ENCODE data around the gene LRTM1. TPM values are rescaled to one million over a fixed set of nuclear protein-coding genes. Genes with fewer than 3 reads are reported as not detected.

The LRTM1 gene
- not detected for total RNA-seq

- Mint-ChIP-seq H3K27me3 (ENCODE audit: low read depth) (no peaks in the 10 kb centered on the region), H3K36me3 (ENCODE audit: insufficient read depth in 2 of 2) (no peaks in the 10 kb centered on the region), H3K4me3 (no peak within 1 kb of the TSS), H3K9me3 (peaks cover 0 to 1% of the 10 kb centered on the region in 2 donors), H3K27ac (no peak within 1 kb of the TSS), H3K4me1 (ENCODE audit: low read depth) (no peaks in the 10 kb centered on the region)
- no peak for DNase-seq
- no peak for ATAC-seq (replicated peaks in 1 of 2)
Observed at GRCh38 chr3:54928046-54928770, at the start of gene LRTM1. TSS of gene LRTM1 (minus strand) at chr3:54928059. CDS start at chr3:54927911, 148 bp downstream.

GRCh38 chr3:54977439-54977838 lies 49.6 kb upstream of the LRTM1 start:
- H3K4me1 Mint-ChIP-seq (ENCODE audit: low read depth): no peaks in the 10 kb centered on the region
- no peak for ATAC-seq (replicated peaks in 1 of 2)

GRCh38 chr3:54970895-54971294 lies 43.0 kb upstream of the LRTM1 start:
- Mint-ChIP-seq H3K4me3 (no peak overlapping the region), H3K27me3 (ENCODE audit: low read depth) (no peaks in the 10 kb centered on the region), H3K27ac (no peak overlapping the region), H3K9me3 (peaks cover 2 to 4% of the 10 kb centered on the region in 2 donors), H3K36me3 (ENCODE audit: insufficient read depth in 2 of 2) (peaks cover 0 to 1% of the 10 kb centered on the region in 2 donors), H3K4me1 (ENCODE audit: low read depth) (no peaks in the 10 kb centered on the region)
- DNase-seq (no peak), ATAC-seq (replicated peaks in 1 of 2) (no peak)

More at GRCh38 chr3:54977439-54977838, 49.6 kb upstream of the LRTM1 start:
- peaks cover 4 to 7% of the 10 kb centered on the region in 2 donors for H3K9me3 Mint-ChIP-seq
- peaks cover 0 to 1% of the 10 kb centered on the region in 2 donors for H3K36me3 Mint-ChIP-seq (ENCODE audit: insufficient read depth in 2 of 2)
- DNase-seq: no peak
- no peak overlapping the region for H3K4me3 Mint-ChIP-seq
- no peak overlapping the region for H3K27ac Mint-ChIP-seq
- H3K27me3 Mint-ChIP-seq (ENCODE audit: low read depth): no peaks in the 10 kb centered on the region

GRCh38 chr3:54969652-54970051 lies 41.8 kb upstream of the LRTM1 start:
- peaks cover 2 to 4% of the 10 kb centered on the region in 2 donors for H3K9me3 Mint-ChIP-seq
- peaks cover 0 to 1% of the 10 kb centered on the region in 2 donors for H3K36me3 Mint-ChIP-seq (ENCODE audit: insufficient read depth in 2 of 2)
- H3K27me3 Mint-ChIP-seq (ENCODE audit: low read depth): no peaks in the 10 kb centered on the region
- DNase-seq (no peak), ATAC-seq (replicated peaks in 1 of 2) (no peak)
- no peak overlapping the region for H3K4me3 Mint-ChIP-seq
- H3K27ac Mint-ChIP-seq: no peak overlapping the region
- H3K4me1 Mint-ChIP-seq (ENCODE audit: low read depth): no peaks in the 10 kb centered on the region

- no peak overlapping the region for H3K4me3 Mint-ChIP-seq
- H3K9me3 Mint-ChIP-seq: peaks cover 2 to 4% of the 10 kb centered on the region in 2 donors
- H3K36me3 Mint-ChIP-seq (ENCODE audit: insufficient read depth in 2 of 2): peaks cover 0 to 1% of the 10 kb centered on the region in 2 donors
- no peaks in the 10 kb centered on the region for H3K4me1 Mint-ChIP-seq (ENCODE audit: low read depth)
- H3K27ac Mint-ChIP-seq: no peak overlapping the region
- DNase-seq (no peak), ATAC-seq (replicated peaks in 1 of 2) (no peak)
- H3K27me3 Mint-ChIP-seq (ENCODE audit: low read depth): no peaks in the 10 kb centered on the region
Observed at GRCh38 chr3:54968546-54969172, 40.8 kb upstream of the LRTM1 start.

GRCh38 chr3:54967731-54968161 lies 39.9 kb upstream of the LRTM1 start:
- no peak overlapping the region for H3K27ac Mint-ChIP-seq
- no peaks in the 10 kb centered on the region for H3K4me1 Mint-ChIP-seq (ENCODE audit: low read depth)
- H3K36me3 Mint-ChIP-seq (ENCODE audit: insufficient read depth in 2 of 2): peaks cover 0 to 1% of the 10 kb centered on the region in 2 donors
- H3K4me3 Mint-ChIP-seq: no peak overlapping the region
- no peaks in the 10 kb centered on the region for H3K27me3 Mint-ChIP-seq (ENCODE audit: low read depth)
- DNase-seq (no peak), ATAC-seq (replicated peaks in 1 of 2) (no peak)
- H3K9me3 Mint-ChIP-seq: peaks cover 2 to 4% of the 10 kb centered on the region in 2 donors

- Mint-ChIP-seq H3K4me3 (no peak overlapping the region), H3K4me1 (ENCODE audit: low read depth) (no peaks in the 10 kb centered on the region), H3K36me3 (ENCODE audit: insufficient read depth in 2 of 2) (peaks cover 0 to 1% of the 10 kb centered on the region in 2 donors), H3K27me3 (ENCODE audit: low read depth) (no peaks in the 10 kb centered on the region), H3K27ac (no peak overlapping the region), H3K9me3 (peaks cover 2 to 4% of the 10 kb centered on the region in 2 donors)
- DNase-seq: no peak
- no peak for ATAC-seq (replicated peaks in 1 of 2)
Observed at GRCh38 chr3:54966979-54967378, 39.1 kb upstream of the LRTM1 start.

- no peaks in the 10 kb centered on the region for H3K9me3 Mint-ChIP-seq
- H3K4me1 Mint-ChIP-seq (ENCODE audit: low read depth): no peaks in the 10 kb centered on the region
- H3K27me3 Mint-ChIP-seq (ENCODE audit: low read depth): no peaks in the 10 kb centered on the region
- peaks cover 0 to 1% of the 10 kb centered on the region in 2 donors for H3K36me3 Mint-ChIP-seq (ENCODE audit: insufficient read depth in 2 of 2)
- DNase-seq (no peak), ATAC-seq (replicated peaks in 1 of 2) (no peak)
- H3K27ac Mint-ChIP-seq: no peak overlapping the region
- no peak overlapping the region for H3K4me3 Mint-ChIP-seq
Observed at GRCh38 chr3:54965746-54966145, 37.9 kb upstream of the LRTM1 start.

GRCh38 chr3:54964081-54964480 lies 36.2 kb upstream of the LRTM1 start:
- DNase-seq: no peak
- Mint-ChIP-seq H3K4me3 (no peak overlapping the region), H3K9me3 (no peaks in the 10 kb centered on the region), H3K4me1 (ENCODE audit: low read depth) (no peaks in the 10 kb centered on the region), H3K27me3 (ENCODE audit: low read depth) (no peaks in the 10 kb centered on the region), H3K36me3 (ENCODE audit: insufficient read depth in 2 of 2) (no peaks in the 10 kb centered on the region), H3K27ac (no peak overlapping the region)
- no peak for ATAC-seq (replicated peaks in 1 of 2)

GRCh38 chr3:54963641-54964040 lies 35.8 kb upstream of the LRTM1 start:
- H3K27ac Mint-ChIP-seq: no peak overlapping the region
- H3K36me3 Mint-ChIP-seq (ENCODE audit: insufficient read depth in 2 of 2): no peaks in the 10 kb centered on the region
- H3K9me3 Mint-ChIP-seq: no peaks in the 10 kb centered on the region
- H3K4me1 Mint-ChIP-seq (ENCODE audit: low read depth): no peaks in the 10 kb centered on the region
- DNase-seq (no peak), ATAC-seq (replicated peaks in 1 of 2) (no peak)
- no peaks in the 10 kb centered on the region for H3K27me3 Mint-ChIP-seq (ENCODE audit: low read depth)
- H3K4me3 Mint-ChIP-seq: no peak overlapping the region

GRCh38 chr3:54962200-54962599 lies 34.3 kb upstream of the LRTM1 start:
- no peaks in the 10 kb centered on the region for H3K4me1 Mint-ChIP-seq (ENCODE audit: low read depth)
- DNase-seq: no peak
- no peaks in the 10 kb centered on the region for H3K27me3 Mint-ChIP-seq (ENCODE audit: low read depth)
- H3K36me3 Mint-ChIP-seq (ENCODE audit: insufficient read depth in 2 of 2): no peaks in the 10 kb centered on the region
- no peak overlapping the region for H3K27ac Mint-ChIP-seq
- H3K9me3 Mint-ChIP-seq: no peaks in the 10 kb centered on the region
- no peak for ATAC-seq (replicated peaks in 1 of 2)
- no peak overlapping the region for H3K4me3 Mint-ChIP-seq

GRCh38 chr3:54960701-54961100 lies 32.8 kb upstream of the LRTM1 start:
- no peak overlapping the region for H3K4me3 Mint-ChIP-seq
- H3K9me3 Mint-ChIP-seq: no peaks in the 10 kb centered on the region
- no peaks in the 10 kb centered on the region for H3K27me3 Mint-ChIP-seq (ENCODE audit: low read depth)
- DNase-seq (no peak), ATAC-seq (replicated peaks in 1 of 2) (no peak)
- H3K36me3 Mint-ChIP-seq (ENCODE audit: insufficient read depth in 2 of 2): no peaks in the 10 kb centered on the region
- no peak overlapping the region for H3K27ac Mint-ChIP-seq
- no peaks in the 10 kb centered on the region for H3K4me1 Mint-ChIP-seq (ENCODE audit: low read depth)

GRCh38 chr3:54960082-54960481 lies 32.2 kb upstream of the LRTM1 start:
- no peak overlapping the region for H3K27ac Mint-ChIP-seq
- ATAC-seq (replicated peaks in 1 of 2) (no peak), DNase-seq (no peak)
- H3K27me3 Mint-ChIP-seq (ENCODE audit: low read depth): no peaks in the 10 kb centered on the region
- no peaks in the 10 kb centered on the region for H3K9me3 Mint-ChIP-seq
- H3K4me1 Mint-ChIP-seq (ENCODE audit: low read depth): no peaks in the 10 kb centered on the region
- no peak overlapping the region for H3K4me3 Mint-ChIP-seq
- no peaks in the 10 kb centered on the region for H3K36me3 Mint-ChIP-seq (ENCODE audit: insufficient read depth in 2 of 2)

Measured in activated T-cell treated with anti-CD3 and anti-CD28 coated beads, Interleukin-2, amount 50 U/mL, for 72 hours (primary cell).